ENCODE measurements around the gene FAM229B.

Gene FAM229B

DNA sequence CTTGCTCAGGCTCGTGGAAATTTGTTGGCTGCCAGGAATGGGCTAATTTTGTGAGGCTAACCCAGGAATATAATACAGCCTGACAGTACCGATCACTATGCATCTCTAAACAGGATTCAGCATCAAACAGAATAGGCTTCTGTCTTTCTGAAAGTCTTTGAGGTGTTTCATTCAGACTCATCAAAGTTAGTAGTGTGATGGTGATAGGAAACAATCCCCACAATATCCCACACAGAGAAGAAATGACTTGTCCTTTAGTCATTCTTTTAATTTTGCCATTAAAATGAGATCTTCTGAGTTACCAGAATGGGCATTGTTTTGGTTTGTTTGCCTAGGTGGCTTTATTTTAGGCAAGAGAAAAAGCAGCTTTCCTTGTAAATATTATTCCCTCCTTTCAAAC lies 54.3 kb downstream of the FAM229B start:
- no peak for DNase-seq (ENCODE audit: low read depth, low spot score)

DNA sequence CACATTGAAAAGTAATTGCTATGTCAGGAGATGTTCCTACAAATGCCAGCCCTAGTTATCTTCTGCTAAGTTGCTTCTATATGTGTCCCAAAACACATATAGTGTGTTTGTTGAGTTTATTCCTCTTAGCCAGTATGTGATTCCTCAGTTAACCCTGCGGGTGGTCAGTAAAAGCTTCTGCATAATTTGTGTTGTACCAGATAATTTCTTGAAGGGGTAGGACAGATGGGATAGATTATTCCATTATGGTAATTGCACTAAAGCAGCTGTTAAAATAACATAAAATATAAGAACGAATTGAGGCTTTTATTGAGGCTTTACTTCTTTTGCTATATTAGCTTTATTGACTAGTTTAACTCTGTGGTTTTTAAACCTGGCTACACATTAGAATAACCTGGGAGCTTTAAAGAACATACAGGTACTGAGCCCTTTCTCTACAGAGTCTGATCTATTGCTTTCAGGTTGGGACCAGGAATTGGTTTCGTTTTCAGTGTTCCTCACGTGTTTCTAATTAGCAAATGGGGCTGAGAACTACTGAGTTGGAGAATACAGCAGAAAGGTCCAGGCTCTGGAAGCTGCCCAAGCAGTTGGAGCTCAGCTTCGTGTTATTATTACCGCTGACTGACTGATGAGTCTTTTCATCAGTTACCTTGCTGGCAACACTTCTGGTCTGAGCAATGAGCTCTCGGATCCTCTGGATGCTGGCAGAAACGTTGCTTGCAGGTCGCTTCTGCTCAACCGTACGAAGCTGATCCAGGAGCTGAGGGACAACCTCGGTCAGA lies 56.9 kb downstream of the FAM229B start:
- no peak for DNase-seq (ENCODE audit: low read depth, low spot score)

DNA sequence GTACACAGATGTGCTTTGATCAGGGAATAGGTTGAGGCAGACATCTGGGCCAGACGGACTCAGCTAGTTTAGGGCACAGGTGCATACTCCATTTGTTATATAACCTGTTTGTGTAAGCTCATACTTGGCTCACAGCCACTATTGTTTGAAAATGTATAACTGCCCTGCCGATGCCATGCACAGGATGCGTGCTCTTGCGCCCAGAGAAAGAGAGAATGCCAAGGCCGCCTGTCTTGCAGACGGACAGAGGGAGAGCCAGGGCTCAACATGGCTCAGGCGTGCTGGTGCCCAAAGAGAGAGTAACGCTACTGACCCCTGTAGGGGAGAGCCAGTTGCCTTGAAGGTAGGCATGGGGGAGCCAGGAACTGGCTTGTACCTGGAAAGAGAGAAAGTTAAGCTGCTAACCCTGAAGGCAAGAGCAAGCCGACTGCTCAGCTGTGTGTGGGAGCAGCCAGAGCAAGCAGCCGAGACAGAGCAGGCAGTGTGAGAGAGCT lies 57.7 kb downstream of the FAM229B start:
- no peak for DNase-seq (ENCODE audit: low read depth, low spot score)

DNA sequence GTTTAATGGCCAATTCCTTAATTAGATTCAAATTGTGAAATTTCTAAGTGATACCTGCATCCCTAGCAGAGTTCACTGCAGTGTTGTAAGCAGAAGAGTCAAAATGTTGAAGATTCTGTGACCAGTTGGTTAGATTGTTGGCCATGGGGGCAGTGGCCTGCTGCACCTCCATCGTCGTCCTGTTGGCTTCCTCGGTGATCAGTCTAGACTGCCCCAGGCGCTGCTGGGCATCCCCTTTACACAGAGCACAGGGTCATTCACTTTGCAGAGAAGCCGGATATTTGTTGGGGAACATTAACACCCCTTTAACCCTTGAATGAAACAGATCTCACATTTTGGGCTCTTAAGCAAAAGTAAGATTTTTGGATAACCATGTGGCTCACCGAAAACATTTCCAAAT lies 60.7 kb downstream of the FAM229B start:
- no peak for DNase-seq (ENCODE audit: low read depth, low spot score)

DNA sequence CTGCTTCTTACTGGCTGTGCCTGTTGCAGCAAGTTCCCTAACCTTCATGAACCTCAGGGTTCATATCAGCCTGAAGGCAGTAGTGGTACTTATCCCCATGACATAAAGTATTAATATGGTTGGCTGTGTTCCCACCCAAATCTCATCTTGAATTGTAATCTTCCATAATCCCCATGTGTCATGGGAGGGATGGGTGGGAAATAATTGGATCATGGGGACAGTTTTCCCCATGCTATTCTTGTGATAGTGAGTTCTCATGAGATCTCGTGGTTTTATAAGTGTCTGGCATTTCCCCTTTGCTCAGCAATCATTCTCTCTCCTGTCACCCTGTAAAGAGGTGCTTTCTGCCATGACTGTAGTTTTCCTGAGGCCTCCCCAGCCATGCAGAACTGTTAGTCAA lies 61.8 kb downstream of the FAM229B start:
- no peak for DNase-seq (ENCODE audit: low read depth, low spot score)

DNA sequence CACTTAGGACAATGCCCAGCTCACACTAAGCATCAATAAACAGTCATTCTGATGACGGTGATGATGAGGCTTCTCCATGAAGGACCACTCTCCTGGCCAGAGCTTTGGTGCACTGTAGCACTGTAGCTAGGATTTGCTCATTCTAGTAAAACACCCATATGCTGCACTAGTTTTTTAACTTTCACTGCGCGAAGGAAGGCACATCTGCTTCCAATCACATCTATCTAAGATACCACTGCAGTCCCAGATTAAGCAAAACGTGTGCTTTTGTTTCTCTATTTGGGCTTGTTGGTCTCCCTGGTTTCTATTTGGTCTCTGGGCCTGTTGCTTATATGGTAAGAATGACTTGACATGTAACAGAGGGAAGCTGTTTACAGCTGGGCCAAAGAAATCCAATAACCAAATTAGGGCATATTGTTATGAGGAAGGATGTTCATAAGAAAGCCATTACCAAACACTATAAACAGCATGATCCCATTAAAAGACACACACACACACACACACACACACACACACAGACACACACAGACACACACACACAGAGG lies 62.4 kb downstream of the FAM229B start:
- DNase-seq (ENCODE audit: low read depth, low spot score) = no peak

DNA sequence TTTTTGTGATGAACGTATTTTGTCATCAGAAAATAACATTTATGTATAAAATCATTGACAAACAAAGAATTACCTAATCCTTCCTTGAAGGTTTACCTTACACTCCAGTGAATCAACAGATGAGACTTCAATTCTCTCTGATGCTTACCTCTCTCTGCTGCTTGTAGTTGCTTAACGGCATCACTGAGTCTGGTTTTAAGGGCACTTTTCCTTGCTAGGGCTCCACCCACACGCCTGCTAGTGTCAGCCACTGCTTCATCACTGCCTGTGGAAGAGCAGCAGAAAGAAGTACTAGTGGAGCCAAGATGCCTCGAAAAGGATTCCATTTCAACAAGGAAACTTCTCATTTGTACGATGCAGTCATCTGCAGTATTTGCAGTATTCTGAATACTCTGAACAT lies 63.0 kb downstream of the FAM229B start:
- no peak for DNase-seq (ENCODE audit: low read depth, low spot score)
